Fibroblast of skin of abdomen (primary cell): ENCODE measurements around the gene DNASE1. TPM values are rescaled to one million over a fixed set of nuclear protein-coding genes. Genes with fewer than 3 reads are reported as not detected.
A peak's percentile ranks its signal among the peaks of the same experiment; 100 is the strongest.
"Not testable (repeated sequence)": the region's sequence is repeated elsewhere in the genome, so short reads cannot be mapped to it uniquely, and the experiment has no call there.

Experiments used
- DNase-seq: peaks from one replicate; pipeline ENCODE4 v3.0.0-alpha.2; 2013
- polyA plus RNA-seq, 2 experiments: library from polyadenylated mRNA; unstranded; fragments of 120-200 nt; gene quantifications; one replicate each; pipeline ENCODE4 v1.2.1, GENCODE V29; 2013; ENCODE audit not compliant: insufficient read length in 2 of 2

The DNASE1 gene
- polyA plus RNA-seq (2013, experiment 1 of 2; ENCODE audit: insufficient read length): 6.6 TPM
- 6.8 TPM for polyA plus RNA-seq (2013, experiment 2 of 2; ENCODE audit: insufficient read length)

- peak; percentile 33 for DNase-seq
Measured at GRCh38 chr16:3654249-3654991, at the start of gene DNASE1. DNASE1 (plus strand) TSS chr16:3654691; CDS start chr16:3655374, 683 bp downstream.

GRCh38 chr16:3606441-3606840, 48.0 kb upstream of the DNASE1 start:
- no peak for DNase-seq

GRCh38 chr16:3607161-3607560, 47.3 kb upstream of the DNASE1 start:
- DNase-seq: no peak

- no peak for DNase-seq
Measured at GRCh38 chr16:3607634-3608033, 46.9 kb upstream of the DNASE1 start.

GRCh38 chr16:3608069-3608468, 46.4 kb upstream of the DNASE1 start:
- DNase-seq: no peak

GRCh38 chr16:3608976-3609375, 45.5 kb upstream of the DNASE1 start:
- DNase-seq: not testable (repeated sequence)

GRCh38 chr16:3609895-3610697, 44.4 kb upstream of the DNASE1 start:
- no peak for DNase-seq

- DNase-seq: no peak
Measured at GRCh38 chr16:3610698-3611145, 43.8 kb upstream of the DNASE1 start.

- peak; percentile 92 for DNase-seq
Measured at GRCh38 chr16:3611146-3611975, 43.1 kb upstream of the DNASE1 start, which contains the start of gene SLX4. SLX4 (minus strand) TSS chr16:3611606; CDS start chr16:3608964, 2,642 bp downstream.

GRCh38 chr16:3612510-3613466, 41.7 kb upstream of the DNASE1 start:
- DNase-seq: no peak

GRCh38 chr16:3618769-3619141, 35.7 kb upstream of the DNASE1 start:
- no peak for DNase-seq

GRCh38 chr16:3623642-3624041, 30.8 kb upstream of the DNASE1 start:
- DNase-seq: no peak

- no peak for DNase-seq
Measured at GRCh38 chr16:3625331-3625730, 29.2 kb upstream of the DNASE1 start.

GRCh38 chr16:3625911-3626732, 28.4 kb upstream of the DNASE1 start:
- no peak for DNase-seq

GRCh38 chr16:3637371-3637923, 17.0 kb upstream of the DNASE1 start:
- peak; percentile 36 for DNase-seq

- DNase-seq: no peak
Measured at GRCh38 chr16:3638916-3639644, 15.4 kb upstream of the DNASE1 start.

GRCh38 chr16:3640207-3640606, 14.3 kb upstream of the DNASE1 start:
- DNase-seq: no peak

- DNase-seq: no peak
Measured at GRCh38 chr16:3640632-3641501, 13.6 kb upstream of the DNASE1 start.
